ENCODE data around the gene CCDC169.

CCDC169 gene

DNA sequence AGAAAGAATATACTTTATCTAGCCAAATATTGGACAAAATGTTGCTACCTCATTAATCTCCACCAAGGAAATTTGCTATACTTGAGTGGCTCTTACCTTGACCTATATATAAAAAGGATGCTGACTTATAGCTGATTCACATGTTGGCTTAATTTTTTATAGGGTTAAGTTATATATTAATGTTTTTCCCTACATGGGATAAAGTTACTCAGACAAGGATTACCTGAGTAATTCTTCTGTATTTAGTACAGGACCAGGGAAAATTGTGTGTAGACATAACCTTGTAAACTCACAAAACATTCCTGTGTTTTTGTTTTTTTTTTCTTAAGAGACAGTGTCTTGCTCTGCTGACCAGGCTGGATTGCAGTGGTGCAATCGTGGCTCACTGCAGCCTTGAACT is 52.6 kb downstream of the CCDC169 start:
- TF ChIP-seq, protein P1, sequence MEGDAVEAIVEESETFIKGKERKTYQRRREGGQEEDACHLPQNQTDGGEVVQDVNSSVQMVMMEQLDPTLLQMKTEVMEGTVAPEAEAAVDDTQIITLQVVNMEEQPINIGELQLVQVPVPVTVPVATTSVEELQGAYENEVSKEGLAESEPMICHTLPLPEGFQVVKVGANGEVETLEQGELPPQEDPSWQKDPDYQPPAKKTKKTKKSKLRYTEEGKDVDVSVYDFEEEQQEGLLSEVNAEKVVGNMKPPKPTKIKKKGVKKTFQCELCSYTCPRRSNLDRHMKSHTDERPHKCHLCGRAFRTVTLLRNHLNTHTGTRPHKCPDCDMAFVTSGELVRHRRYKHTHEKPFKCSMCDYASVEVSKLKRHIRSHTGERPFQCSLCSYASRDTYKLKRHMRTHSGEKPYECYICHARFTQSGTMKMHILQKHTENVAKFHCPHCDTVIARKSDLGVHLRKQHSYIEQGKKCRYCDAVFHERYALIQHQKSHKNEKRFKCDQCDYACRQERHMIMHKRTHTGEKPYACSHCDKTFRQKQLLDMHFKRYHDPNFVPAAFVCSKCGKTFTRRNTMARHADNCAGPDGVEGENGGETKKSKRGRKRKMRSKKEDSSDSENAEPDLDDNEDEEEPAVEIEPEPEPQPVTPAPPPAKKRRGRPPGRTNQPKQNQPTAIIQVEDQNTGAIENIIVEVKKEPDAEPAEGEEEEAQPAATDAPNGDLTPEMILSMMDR (IDR thresholded peaks at IDR 0.05; ENCODE audit: low read depth, low read length, missing control alignments), result no peak
- no peak for DNase-seq (ENCODE audit: low read depth)
- in situ Hi-C loops (cut with HindIII; ENCODE audit: low sequenced_read_pairs), result no loop called here
- H3K4me3 ChIP-seq (ENCODE audit: low read depth, low read length), result no peak overlapping the region

DNA sequence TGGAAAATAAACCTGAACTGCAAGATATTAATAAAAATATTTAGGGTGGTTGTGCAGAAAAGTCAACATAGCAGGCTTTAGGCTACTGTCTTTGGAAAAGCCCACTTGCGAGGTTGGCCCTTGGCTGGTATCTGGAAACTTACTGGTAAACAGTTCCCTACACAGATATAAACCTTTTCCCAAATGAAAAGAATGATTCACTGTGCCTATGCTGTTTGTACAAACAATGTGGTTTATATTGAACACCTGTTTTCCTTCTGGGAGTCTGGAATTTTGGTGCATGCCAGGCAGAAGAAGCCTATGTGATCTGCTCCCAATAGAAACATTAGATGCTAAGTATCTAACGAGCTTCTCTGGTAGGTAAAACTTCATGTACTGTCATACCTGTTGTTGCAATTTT is 53.5 kb downstream of the CCDC169 start:
- DNase-seq (ENCODE audit: low read depth), result no peak
- no peak overlapping the region for H3K4me3 ChIP-seq (ENCODE audit: low read depth, low read length)
- TF ChIP-seq, protein P1 (IDR thresholded peaks at IDR 0.05; ENCODE audit: low read depth, low read length, missing control alignments), result no peak
- in situ Hi-C loops (cut with HindIII; ENCODE audit: low sequenced_read_pairs), result no loop called here

DNA sequence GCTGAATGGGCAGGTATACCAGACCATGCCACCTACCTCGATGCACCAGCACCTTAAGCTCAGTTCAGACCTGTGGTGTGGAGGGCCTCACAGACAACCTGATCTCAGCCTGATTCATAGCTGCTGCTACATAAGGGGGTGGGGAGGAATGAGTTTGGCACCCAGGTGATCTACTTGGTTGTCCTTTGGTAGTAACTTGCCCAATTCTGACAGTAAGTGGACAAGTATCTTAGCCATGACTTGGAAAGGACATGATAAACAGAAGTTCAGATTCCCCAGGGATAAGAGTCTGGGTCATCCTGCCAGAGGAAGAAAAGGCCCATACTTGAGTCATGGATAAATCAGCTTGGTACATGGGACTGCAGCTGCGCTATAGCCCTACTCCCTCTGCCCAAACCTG is 54.9 kb downstream of the CCDC169 start:
- no peak for DNase-seq (ENCODE audit: low read depth)
- H3K4me3 ChIP-seq (ENCODE audit: low read depth, low read length), result no peak overlapping the region
- TF ChIP-seq, protein P1 (IDR thresholded peaks at IDR 0.05; ENCODE audit: low read depth, low read length, missing control alignments), result no peak
- in situ Hi-C loops (cut with HindIII; ENCODE audit: low sequenced_read_pairs), result no loop called here

DNA sequence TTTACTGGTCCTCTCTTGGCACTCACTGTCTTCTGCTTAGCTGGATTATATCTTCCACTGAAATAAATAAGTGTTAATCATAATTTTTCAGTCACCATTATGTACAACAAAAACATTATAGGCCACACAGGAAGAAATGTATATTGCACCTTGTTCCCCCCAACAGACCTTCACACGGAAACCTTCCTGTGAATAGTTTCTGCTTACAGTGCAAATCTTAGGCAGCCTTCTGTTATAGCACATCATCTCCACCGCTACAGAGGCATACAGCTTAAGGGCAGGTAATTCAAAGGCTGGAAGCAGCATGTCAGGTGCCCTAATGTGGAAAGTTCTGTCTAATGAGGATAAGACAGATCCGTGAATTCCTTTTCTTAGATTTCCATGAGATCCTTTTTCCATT is 66.4 kb downstream of the CCDC169 start:
- in situ Hi-C loops (cut with HindIII; ENCODE audit: low sequenced_read_pairs), result no loop called here
- TF ChIP-seq, protein P1 (IDR thresholded peaks at IDR 0.05; ENCODE audit: low read depth, low read length, missing control alignments), result no peak
- no peak overlapping the region for H3K4me3 ChIP-seq (ENCODE audit: low read depth, low read length)

DNA sequence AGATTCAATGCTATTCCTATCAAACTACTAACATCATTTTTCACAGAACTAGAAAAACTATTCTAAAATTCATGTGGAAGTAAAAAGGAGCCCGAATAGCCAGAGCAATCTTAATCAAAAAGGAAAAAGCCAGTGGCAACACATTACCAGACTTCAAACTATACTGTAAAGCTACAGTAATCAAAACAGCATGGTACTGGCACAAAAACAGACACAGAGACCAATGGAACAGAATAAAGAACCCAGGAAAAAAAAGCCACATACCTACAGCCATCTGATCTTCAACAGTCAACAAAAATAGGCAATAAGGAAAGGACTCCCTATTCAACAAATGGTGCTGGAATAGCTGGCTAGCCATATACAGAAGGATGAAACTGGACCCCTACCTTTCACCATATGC is 72.9 kb downstream of the CCDC169 start:
- in situ Hi-C loops (cut with HindIII; ENCODE audit: low sequenced_read_pairs), result no loop called here
- TF ChIP-seq, protein P1 (IDR thresholded peaks at IDR 0.05; ENCODE audit: low read depth, low read length, missing control alignments), result no peak
- H3K4me3 ChIP-seq (ENCODE audit: low read depth, low read length), result no peak overlapping the region
- no peak for DNase-seq (ENCODE audit: low read depth)

More for the DNA sequence above, 66.4 kb downstream of the CCDC169 start:
- DNase-seq (ENCODE audit: low read depth), result no peak

DNA sequence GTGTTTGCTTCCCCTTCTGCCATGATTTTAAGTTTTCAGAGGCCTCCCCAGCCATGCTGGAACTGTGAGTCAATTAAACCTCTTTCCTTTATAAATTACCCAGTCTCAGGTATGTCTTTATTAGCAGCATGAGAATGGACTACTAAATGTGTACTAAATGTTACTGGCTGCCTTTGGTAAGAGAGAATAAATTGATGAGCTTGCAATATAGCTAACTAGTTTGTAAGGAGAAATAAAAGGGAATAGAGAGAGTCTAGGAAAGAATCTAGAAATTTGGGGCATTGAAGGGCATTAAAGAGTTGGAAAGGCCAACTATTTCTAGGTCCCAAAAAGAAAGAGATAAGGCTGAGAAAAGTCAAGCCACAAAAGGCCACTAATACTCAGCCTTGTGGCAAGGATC is 77.7 kb downstream of the CCDC169 start:
- TF ChIP-seq, protein P1 (IDR thresholded peaks at IDR 0.05; ENCODE audit: low read depth, low read length, missing control alignments), result no peak
- in situ Hi-C loops (cut with HindIII; ENCODE audit: low sequenced_read_pairs), result no loop called here
- H3K4me3 ChIP-seq (ENCODE audit: low read depth, low read length), result no peak overlapping the region
- DNase-seq (ENCODE audit: low read depth), result no peak

DNA sequence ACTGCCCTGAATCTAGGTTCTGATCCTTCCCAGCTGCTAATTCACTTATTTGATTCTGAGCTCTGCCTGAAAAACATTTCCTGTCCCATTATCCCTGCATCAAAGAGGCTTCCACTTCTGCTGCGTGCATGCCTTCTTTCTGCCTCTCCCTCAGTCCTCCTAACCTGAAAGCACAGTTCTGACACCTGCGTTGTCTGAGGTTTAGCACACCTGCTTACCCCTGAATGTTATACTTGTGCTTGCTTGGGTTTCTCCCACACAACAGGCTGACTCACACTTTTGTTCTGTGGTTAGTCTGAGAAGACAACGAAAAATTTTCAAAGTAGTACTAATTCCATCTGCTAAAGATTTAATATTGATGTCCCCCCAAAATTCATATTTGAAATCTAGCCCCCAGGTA is 80.2 kb downstream of the CCDC169 start:
- DNase-seq (ENCODE audit: low read depth), result no peak
- TF ChIP-seq, protein P1 (IDR thresholded peaks at IDR 0.05; ENCODE audit: low read depth, low read length, missing control alignments), result no peak
- no peak overlapping the region for H3K4me3 ChIP-seq (ENCODE audit: low read depth, low read length)
- in situ Hi-C loops (cut with HindIII; ENCODE audit: low sequenced_read_pairs), result no loop called here

Data from astrocyte of the cerebellum (primary cell).